OCI-LY3 (cell line): ENCODE measurements around the gene EMC7.

ENCODE experiments used
- CTCF ChIP-seq: fragments of 200-600, 300-600 bp; sonication (generic); IDR thresholded peaks from 2 replicates; pipeline ENCODE4 v1.5.1; 2014; ENCODE audit warnings: antibody characterized with exemption, low read length, low read depth
- EZH2phosphoT487 ChIP-seq: fragments of 200-600 bp; shearing (Covaris generic); IDR thresholded peaks from 2 replicates; pipeline ENCODE4 v1.6.1; 2018; ENCODE audit warnings: antibody characterized with exemption, mixed run types, low read depth

GRCh38 chr15:34070003-34070402, 31.7 kb downstream of the EMC7 start:
- TF ChIP-seq CTCF (no peak), EZH2phosphoT487 (no peak)
